ENCODE measurements around the gene DAZAP1. TPM values are rescaled to one million over a fixed set of nuclear protein-coding genes. Genes with fewer than 3 reads are reported as not detected.

The DAZAP1 gene
- total and polyA plus RNA-seq, 2 of the 4 experiments (the other 2 are of a cell fraction) = 22.0 to 62.8 TPM

DNA sequence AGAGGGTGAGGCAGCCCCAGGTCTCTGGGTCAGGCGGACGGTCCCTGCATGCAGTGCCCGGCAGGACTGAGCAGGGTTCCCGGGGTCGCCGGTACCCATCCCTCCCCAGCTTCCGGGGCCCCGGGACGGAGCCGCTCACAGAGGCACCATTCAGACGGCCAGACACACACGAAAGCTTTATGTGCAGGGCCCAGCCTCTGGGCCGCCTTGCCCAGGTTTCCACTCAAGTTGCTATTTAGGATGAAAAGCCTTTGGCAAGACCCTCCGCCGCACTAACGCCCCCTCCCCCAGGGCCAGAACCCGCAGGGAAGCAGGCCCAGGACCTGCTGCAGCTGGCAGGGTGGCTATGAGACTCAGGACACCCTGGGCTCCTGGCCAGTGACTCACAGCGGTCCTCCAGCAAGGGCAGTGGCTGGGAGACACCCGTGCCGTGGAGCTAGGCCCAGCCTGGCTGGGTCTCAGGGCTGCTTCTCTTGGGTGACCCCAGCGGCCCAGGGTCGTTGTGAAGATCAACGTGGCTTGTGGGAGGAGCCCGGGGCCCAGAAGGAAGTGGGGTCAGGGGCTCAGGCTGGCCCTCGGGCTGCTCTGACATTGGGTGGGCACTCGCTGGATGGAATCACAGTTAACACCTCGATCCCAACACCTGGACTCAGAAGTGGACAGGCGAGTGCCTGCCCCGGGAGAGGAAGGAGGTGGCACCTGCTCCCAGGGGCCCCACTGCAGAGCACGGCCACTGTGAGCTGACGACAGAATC, 66.8 kb downstream of the DAZAP1 start:
- peaks cover 18% of the 10 kb centered on the region for H3K4me1 ChIP-seq (ENCODE audit: control insufficient read depth, insufficient read depth, low read length)
- intact Hi-C loops (cut with micrococcal nuclease) = no loop called here
- no peak overlapping the region for H2AFZ ChIP-seq (replicated peaks; ENCODE audit: low read length, poor library complexity)
- H2BK15ac ChIP-seq (ENCODE audit: low read depth, low read length) = no peak overlapping the region
- H4K5ac ChIP-seq (ENCODE audit: low read depth, low read length) = no peak overlapping the region
- no peak overlapping the region for H2BK5ac ChIP-seq (ENCODE audit: low read depth, low read length, poor library complexity, severe bottlenecking)
- H3K9ac ChIP-seq (ENCODE audit: low read depth, low read length) = no peak overlapping the region
- DNase-seq (peak; percentile 35), ATAC-seq (ENCODE audit: low read depth) (no peak)
- H2AK9ac ChIP-seq (replicated peaks; ENCODE audit: low read depth, low read length, poor library complexity) = no peak overlapping the region
- no peak overlapping the region for H2BK120ac ChIP-seq (ENCODE audit: low read depth, low read length)
- peaks cover 36% of the 10 kb centered on the region for H3K27me3 ChIP-seq (ENCODE audit: control insufficient read depth, insufficient read depth, low read length)
- POLR2A ChIA-PET (ENCODE audit: unreplicated experiment) = no interaction called here
- peaks cover 10 to 54% of the 10 kb centered on the region in 2 experiments for H3K79me1 ChIP-seq (ENCODE audit: low read depth in 1 of 2, low read length in 2 of 2)
- peaks cover 9% of the 10 kb centered on the region for H3K36me3 ChIP-seq (ENCODE audit: control insufficient read depth, insufficient read depth, low read length)
- no peak for TF ChIP-seq SMC3 (IDR thresholded peaks at IDR 0.05; ENCODE audit: low read depth, low read length)
- TF ChIP-seq BHLHE40 (IDR thresholded peaks at IDR 0.05; ENCODE audit: low read depth, low read length) = no peak
- no peak for TF ChIP-seq NFE2L2 (IDR thresholded peaks at IDR 0.05; ENCODE audit: low read depth, low read length)
- TF ChIP-seq RCOR1 (IDR thresholded peaks at IDR 0.05; ENCODE audit: insufficient replicate concordance, low read length) = no peak
- no peak overlapping the region for H3K4me3 ChIP-seq (ENCODE audit: insufficient read depth, low read depth, low read length)
- no peak overlapping the region for H4K8ac ChIP-seq (ENCODE audit: low read depth in 2 of 2, low read length in 2 of 2)
- no peak overlapping the region for H3K4ac ChIP-seq (ENCODE audit: low read depth, low read length)
- no peak overlapping the region for H3K14ac ChIP-seq (replicated peaks; ENCODE audit: low read depth, low read length)
- no peak overlapping the region for H3K4me2 ChIP-seq (ENCODE audit: low read depth, low read length)
- CTCF ChIA-PET = no interaction called here
- in situ Hi-C loops (cut with MboI; ENCODE audit: low sequenced_read_pairs) = no loop called here
- dilution Hi-C loops (cut with HindIII; ENCODE audit: low sequenced_read_pairs, unreplicated experiment) = no loop called here
- H2AK5ac ChIP-seq (ENCODE audit: low read depth, low read length) = no peak overlapping the region
- H4K91ac ChIP-seq (ENCODE audit: insufficient read depth, low read depth, low read length) = no peak overlapping the region
- H3K9me1 ChIP-seq (ENCODE audit: insufficient read depth, low read length) = 0 out of 2 replicates have a peak, but pooled peaks cover 3% of the 10 kb centered on the region
- no peak overlapping the region for H3K18ac ChIP-seq (ENCODE audit: low read depth, low read length)
- H3K56ac ChIP-seq (ENCODE audit: extremely low read depth, insufficient read depth, low read length) = no peak overlapping the region
- peaks cover 69% of the 10 kb centered on the region for H4K20me1 ChIP-seq (ENCODE audit: insufficient read depth, low read length)
- H3K27ac ChIP-seq (ENCODE audit: insufficient read depth, low read length) = no peak overlapping the region
- no TSS peak for BruUV-seq (replicated peaks)
- H3K23ac ChIP-seq (ENCODE audit: low read depth, low read length) = no peak overlapping the region
- H2BK20ac ChIP-seq (ENCODE audit: low read depth, low read length) = no peak overlapping the region
- WGBS, 2 experiments (ENCODE audit: extremely low coverage in 2 of 2, insufficient read length in 1 of 2) = 68% methylated on average over 9 of the region's 31 CpGs; no CpG with 5 or more reads in 1 of the 2 experiments
- H3K9me3 ChIP-seq (ENCODE audit: control insufficient read depth, insufficient read depth, low read length) = no peaks in the 10 kb centered on the region
